Measurements from ENCODE around the gene ANKRD13D.

Gene ANKRD13D

GRCh38 chr11:67302571-67303131 lies 13.5 kb downstream of the ANKRD13D start:
- peak overlapping the region; percentile 58 for H3K4me3 ChIP-seq (ENCODE audit: low read length)
- peak; percentile 27 for DNase-seq (ENCODE audit: low read depth)
- TF ChIP-seq CTCF (conservative IDR thresholded peaks at IDR 0.05; ENCODE audit: low read length), result no peak

DNA sequence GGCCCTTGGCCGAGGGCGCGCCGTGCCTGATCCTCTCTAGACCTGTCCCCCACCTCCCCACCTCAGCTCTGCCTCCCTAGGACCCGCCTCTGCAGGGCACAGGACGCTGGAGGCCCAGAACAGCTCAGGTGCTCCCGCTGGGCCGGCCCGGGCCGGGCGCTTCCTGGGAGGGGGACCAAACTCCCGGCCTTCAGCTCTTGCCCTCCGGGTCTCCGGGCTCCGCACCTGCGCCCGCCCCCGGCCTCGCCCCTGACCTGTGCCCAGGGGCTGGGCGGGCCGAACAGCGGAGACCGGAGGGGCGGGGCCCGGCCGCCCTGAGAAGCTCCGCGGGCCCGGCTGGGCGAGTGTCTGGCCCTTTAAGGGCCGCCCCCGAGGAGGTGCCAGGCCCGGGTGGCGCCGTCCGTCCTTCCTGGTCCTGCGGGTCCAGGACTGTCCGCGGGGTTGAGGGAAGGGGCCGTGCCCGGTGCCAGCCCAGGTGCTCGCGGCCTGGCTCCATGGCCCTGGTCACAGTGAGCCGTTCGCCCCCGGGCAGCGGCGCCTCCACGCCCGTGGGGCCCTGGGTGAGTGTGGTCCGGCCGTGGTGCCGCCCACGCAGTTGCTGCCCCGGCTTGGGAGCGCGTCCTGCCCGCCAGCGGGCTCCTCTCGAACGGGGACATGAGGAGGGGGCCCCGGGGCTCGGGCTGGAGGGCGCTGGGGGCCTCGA lies 14.2 kb downstream of the ANKRD13D start, which contains the start of gene SSH3:
SSH3 (plus strand) TSS at position 399 of the 703 bp plus-strand sequence; CDS start at position 495, 96 bp downstream.
- peak within 1 kb of the TSS; percentile 58 for H3K4me3 ChIP-seq (ENCODE audit: low read length)
- no peak for TF ChIP-seq CTCF (conservative IDR thresholded peaks at IDR 0.05; ENCODE audit: low read length)
- DNase-seq (ENCODE audit: low read depth), result peak; percentile 48

DNA sequence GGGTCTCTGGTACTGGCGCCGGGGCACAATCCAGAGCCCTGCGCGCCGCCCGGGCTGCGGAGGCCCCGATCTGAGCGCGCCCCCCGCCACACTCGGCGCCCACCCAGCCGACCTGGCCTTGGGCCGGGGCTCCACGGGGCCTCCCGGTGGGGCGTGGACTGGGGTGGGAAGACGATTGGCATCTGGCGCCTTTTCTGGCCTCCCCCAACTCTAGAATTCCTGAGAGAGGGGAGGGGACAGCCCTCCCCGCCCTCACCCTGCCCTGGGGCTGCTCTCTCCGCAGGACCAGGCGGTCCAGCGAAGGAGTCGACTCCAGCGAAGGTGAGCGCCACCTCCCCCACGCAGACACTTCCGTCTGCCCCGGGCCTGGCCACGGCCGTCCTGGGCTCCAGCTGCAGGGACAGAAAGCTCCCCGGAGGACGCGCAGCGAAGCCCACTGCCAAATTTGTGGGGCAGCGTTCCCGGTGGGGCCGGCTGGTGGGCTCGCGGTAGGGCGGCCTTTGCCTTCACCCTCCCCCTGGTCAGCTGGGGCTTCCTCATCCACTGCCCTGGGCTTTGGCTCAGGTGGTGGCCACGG lies 14.8 kb downstream of the ANKRD13D start:
- no peak for TF ChIP-seq CTCF (conservative IDR thresholded peaks at IDR 0.05; ENCODE audit: low read length)
- no peak for DNase-seq (ENCODE audit: low read depth)
- peak overlapping the region; percentile 58 for H3K4me3 ChIP-seq (ENCODE audit: low read length)

- no peak for DNase-seq (ENCODE audit: low read depth)
- H3K4me3 ChIP-seq (ENCODE audit: low read length), result peak overlapping the region; percentile 58
- no peak for TF ChIP-seq CTCF (conservative IDR thresholded peaks at IDR 0.05; ENCODE audit: low read length)
Observed at GRCh38 chr11:67304511-67305113, 15.5 kb downstream of the ANKRD13D start.

GRCh38 chr11:67306769-67307544 lies 17.9 kb downstream of the ANKRD13D start:
- H3K4me3 ChIP-seq (ENCODE audit: low read length), result no peak overlapping the region
- no peak for TF ChIP-seq CTCF (conservative IDR thresholded peaks at IDR 0.05; ENCODE audit: low read length)
- no peak for DNase-seq (ENCODE audit: low read depth)

DNA sequence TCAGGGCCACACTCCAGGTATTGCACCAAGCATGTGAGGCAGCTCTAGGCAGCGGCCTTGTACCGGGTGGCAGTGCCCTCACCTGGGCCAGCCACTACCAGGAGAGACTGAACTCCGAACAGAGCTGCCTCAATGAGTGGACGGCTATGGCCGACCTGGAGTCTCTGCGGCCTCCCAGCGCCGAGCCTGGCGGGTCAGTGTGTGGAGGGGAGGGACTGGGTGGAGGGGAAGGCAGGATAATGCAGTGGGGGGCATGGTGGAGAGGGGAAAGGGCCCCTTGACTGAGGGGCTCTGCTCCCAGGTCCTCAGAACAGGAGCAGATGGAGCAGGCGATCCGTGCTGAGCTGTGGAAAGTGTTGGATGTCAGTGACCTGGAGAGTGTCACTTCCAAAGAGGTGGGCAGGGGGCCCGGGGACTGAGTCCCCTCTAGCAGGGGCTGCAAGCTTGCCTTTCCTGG lies 18.5 kb downstream of the ANKRD13D start:
- no peak for DNase-seq (ENCODE audit: low read depth)
- H3K4me3 ChIP-seq (ENCODE audit: low read length), result no peak overlapping the region
- TF ChIP-seq CTCF (conservative IDR thresholded peaks at IDR 0.05; ENCODE audit: low read length), result no peak

All from AG10803 (cell line).